IMR-90 (cell line): ENCODE measurements around the gene ANLN. TPM values are rescaled to one million over a fixed set of nuclear protein-coding genes. Genes with fewer than 3 reads are reported as not detected.
A peak's percentile ranks its signal among the peaks of the same experiment; 100 is the strongest.

Experiments used
- ATAC-seq: fragments of 200-7000 bp; cut with Tn5 transposase; 2 replicates; pipeline ENCODE4 v1.9.1; 2020; ENCODE audit warnings: low read depth, mild to moderate bottlenecking, moderate library complexity
- BruUV-seq: library from RNA; stranded (reverse); fragments of 400-500 nt; replicated peaks from 2 replicates; lab custom pipeline; 2021; lab: Mats Ljungman, UMichigan
- CTCF ChIA-PET: fragments of 300-600 bp; formaldehyde crosslinking; extraction: SDS; loops from one replicate; lab custom pipeline; 2021; ENCODE audit warnings: antibody characterized with exemption; lab: Yijun Ruan, JAX
- POLR2A ChIA-PET: fragments of 300-600 bp; sonication (Branson Sonifier 250); formaldehyde crosslinking; loops from one replicate; lab custom pipeline; 2022; ENCODE audit warnings: antibody characterized with exemption; ENCODE audit not compliant: unreplicated experiment; lab: Charles Lee
- DNase-seq: peaks from one replicate; pipeline ENCODE4 v3.0.0; 2013
- H2AFZ ChIP-seq: replicated peaks from 2 replicates; pipeline ENCODE3; 2013; ENCODE audit warnings: low read length, mild to moderate bottlenecking; ENCODE audit not compliant: poor library complexity
- H2AK5ac ChIP-seq: 2 replicates; pipeline ENCODE4 v1.6.1; 2013; ENCODE audit warnings: low read depth, low read length, inconsistent platforms
- H2AK9ac ChIP-seq: replicated peaks from 2 replicates; pipeline ENCODE3; 2013; ENCODE audit warnings: mild to moderate bottlenecking, low read depth, low read length, moderate library complexity; ENCODE audit not compliant: poor library complexity
- H2BK120ac ChIP-seq: 2 replicates; pipeline ENCODE4 v1.6.1; 2013; ENCODE audit warnings: low read depth, low read length, inconsistent platforms
- H2BK15ac ChIP-seq: 3 replicates; pipeline ENCODE4 v1.6.1; 2013; ENCODE audit warnings: low read depth, low read length, inconsistent platforms
- H2BK20ac ChIP-seq: 2 replicates; pipeline ENCODE4 v1.6.1; 2013; ENCODE audit warnings: low read depth, mild to moderate bottlenecking, inconsistent platforms, low read length, moderate library complexity
- H2BK5ac ChIP-seq: 2 replicates; pipeline ENCODE4 v1.6.1; 2013; ENCODE audit warnings: mild to moderate bottlenecking, low read depth, low read length, inconsistent platforms; ENCODE audit not compliant: poor library complexity, severe bottlenecking
- H3K14ac ChIP-seq: replicated peaks from 2 replicates; pipeline ENCODE4 v1.6.1; 2013; ENCODE audit warnings: low read depth, low read length, inconsistent platforms
- H3K18ac ChIP-seq: 2 replicates; pipeline ENCODE4 v1.6.1; 2013; ENCODE audit warnings: low read depth, low read length, control low read depth
- H3K23ac ChIP-seq: 2 replicates; pipeline ENCODE4 v1.6.1; 2013; ENCODE audit warnings: low read depth, low read length, inconsistent platforms
- H3K27ac ChIP-seq: 2 replicates; pipeline ENCODE4 v1.5.1; 2013; ENCODE audit warnings: mild to moderate bottlenecking, control low read depth, low read length; ENCODE audit not compliant: insufficient read depth
- H3K27me3 ChIP-seq: 2 replicates; pipeline ENCODE4 v1.6.1; 2013; ENCODE audit warnings: low read length; ENCODE audit not compliant: control insufficient read depth, insufficient read depth
- H3K36me3 ChIP-seq: 2 replicates; pipeline ENCODE4 v1.6.1; 2013; ENCODE audit warnings: low read length, mixed read lengths; ENCODE audit not compliant: control insufficient read depth, insufficient read depth
- H3K4ac ChIP-seq: 2 replicates; pipeline ENCODE4 v1.6.1; 2013; ENCODE audit warnings: low read depth, low read length, inconsistent platforms
- H3K4me1 ChIP-seq: 2 replicates; pipeline ENCODE4 v1.6.1; 2013; ENCODE audit warnings: low read length, mixed read lengths; ENCODE audit not compliant: control insufficient read depth, insufficient read depth
- H3K4me2 ChIP-seq: 2 replicates; pipeline ENCODE4 v1.6.1; 2013; ENCODE audit warnings: low read depth, mild to moderate bottlenecking, control low read depth, low read length, moderate library complexity
- H3K4me3 ChIP-seq: 2 replicates; pipeline ENCODE4 v1.5.1; 2013; ENCODE audit warnings: low read depth, mild to moderate bottlenecking, control low read depth, low read length, moderate library complexity; ENCODE audit not compliant: insufficient read depth
- H3K56ac ChIP-seq: 2 replicates; pipeline ENCODE4 v1.6.1; 2013; ENCODE audit warnings: low read length, inconsistent platforms; ENCODE audit not compliant: insufficient read depth; ENCODE audit errors: extremely low read depth
- H3K79me1 ChIP-seq, 2 experiments: 2 replicates each; pipeline ENCODE4 v1.6.1; 2013; ENCODE audit warnings: low read length in 2 of 2, inconsistent platforms in 1 of 2, low read depth in 1 of 2
- H3K9ac ChIP-seq: 2 replicates; pipeline ENCODE4 v1.6.1; 2013; ENCODE audit warnings: low read depth, low read length, control low read depth
- H3K9me1 ChIP-seq: 2 replicates; pipeline ENCODE4 v1.6.1; 2013; ENCODE audit warnings: low read length, inconsistent platforms; ENCODE audit not compliant: insufficient read depth
- H3K9me3 ChIP-seq: 2 replicates; pipeline ENCODE4 v1.6.1; 2013; ENCODE audit warnings: low read length; ENCODE audit not compliant: control insufficient read depth, insufficient read depth
- H4K20me1 ChIP-seq: 2 replicates; pipeline ENCODE4 v1.6.1; 2013; ENCODE audit warnings: low read length, inconsistent platforms; ENCODE audit not compliant: insufficient read depth
- H4K5ac ChIP-seq: 2 replicates; pipeline ENCODE4 v1.6.1; 2013; ENCODE audit warnings: mild to moderate bottlenecking, low read depth, low read length, control low read depth
- H4K8ac ChIP-seq, 2 experiments: 2 replicates each; pipeline ENCODE4 v1.6.1; 2013; ENCODE audit warnings: low read depth in 2 of 2, low read length in 2 of 2, control low read depth in 1 of 2, inconsistent platforms in 1 of 2
- H4K91ac ChIP-seq: 2 replicates; pipeline ENCODE4 v1.6.1; 2013; ENCODE audit warnings: low read depth, low read length, inconsistent platforms; ENCODE audit not compliant: insufficient read depth
- BHLHE40 ChIP-seq: fragments of 150-350 bp; IDR thresholded peaks from 2 replicates; pipeline ENCODE4 v1.6.1; 2016; ENCODE audit warnings: mild to moderate bottlenecking, low read depth, low read length
- CEBPB ChIP-seq: IDR thresholded peaks from 2 replicates; pipeline ENCODE4 v1.6.1; 2012; ENCODE audit warnings: low read depth, low read length, improper control_type of control experiment
- CHD1 ChIP-seq: IDR thresholded peaks from 2 replicates; pipeline ENCODE4 v1.6.1; 2012; ENCODE audit warnings: low read depth, low read length, improper control_type of control experiment
- ELK1 ChIP-seq: fragments of 150-350 bp; IDR thresholded peaks from 2 replicates; pipeline ENCODE4 v1.6.1; 2016; ENCODE audit warnings: low read depth, mild to moderate bottlenecking, low read length, moderate library complexity, borderline replicate concordance
- FOS ChIP-seq: fragments of 150-350 bp; IDR thresholded peaks from 2 replicates; pipeline ENCODE4 v1.6.1; 2016; ENCODE audit warnings: low read depth, low read length
- MAFK ChIP-seq: IDR thresholded peaks from 2 replicates; pipeline ENCODE4 v1.6.1; 2012; ENCODE audit warnings: low read depth, low read length, improper control_type of control experiment
- MAZ ChIP-seq: IDR thresholded peaks from 2 replicates; pipeline ENCODE4 v1.6.1; 2012; ENCODE audit warnings: low read depth, mild to moderate bottlenecking, low read length, improper control_type of control experiment, moderate library complexity, borderline replicate concordance
- MXI1 ChIP-seq: IDR thresholded peaks from 2 replicates; pipeline ENCODE4 v1.6.1; 2012; ENCODE audit warnings: low read depth, mild to moderate bottlenecking, low read length, moderate library complexity, borderline replicate concordance
- NFE2L2 ChIP-seq: fragments of 150-350 bp; IDR thresholded peaks from 2 replicates; pipeline ENCODE4 v1.6.1; 2016; ENCODE audit warnings: low read depth, mild to moderate bottlenecking, low read length
- POLR2A ChIP-seq: IDR thresholded peaks from 2 replicates; pipeline ENCODE4 v1.6.1; 2012; ENCODE audit warnings: mild to moderate bottlenecking, low read depth, low read length
- RAD21 ChIP-seq: IDR thresholded peaks from 2 replicates; pipeline ENCODE4 v1.6.1; 2012; ENCODE audit warnings: low read length, improper control_type of control experiment
- RCOR1 ChIP-seq: IDR thresholded peaks from 2 replicates; pipeline ENCODE4 v1.6.1; 2012; ENCODE audit warnings: mild to moderate bottlenecking, low read length, improper control_type of control experiment; ENCODE audit not compliant: insufficient replicate concordance
- RFX5 ChIP-seq: IDR thresholded peaks from 2 replicates; pipeline ENCODE4 v1.8.0; 2012; ENCODE audit warnings: low read depth, mild to moderate bottlenecking, low read length, moderate library complexity
- SMC3 ChIP-seq: fragments of 150-350 bp; IDR thresholded peaks from 2 replicates; pipeline ENCODE4 v1.6.1; 2016; ENCODE audit warnings: low read depth, mild to moderate bottlenecking, antibody characterized with exemption, low read length, moderate library complexity
- USF2 ChIP-seq: fragments of 150-350 bp; IDR thresholded peaks from 2 replicates; pipeline ENCODE4 v1.6.1; 2017; ENCODE audit warnings: mild to moderate bottlenecking, antibody characterized with exemption, low read length, low read depth
- WGBS, 2 experiments: methylation state at CpG; one replicate each; pipeline versions ENCODE4 v1.1.5 to v1.1.7; 2013; ENCODE audit warnings: missing lambda C conversion rate in 2 of 2; ENCODE audit not compliant: insufficient read length in 1 of 2; ENCODE audit errors: extremely low coverage in 2 of 2; 5-methylcytosine and 5-hydroxymethylcytosine counted together
- dilution Hi-C: fragments of 300-500 bp; cut with HindIII; formaldehyde crosslinking; loops from one replicate; pipeline ENCODE4 v1.14.3; 2018; ENCODE audit warnings: low sequenced_read_pairs; ENCODE audit not compliant: unreplicated experiment
- in situ Hi-C: fragments of 300-500 bp; cut with MboI; formaldehyde crosslinking; loops from 3 replicates; pipeline ENCODE4 v1.14.3; 2019; ENCODE audit warnings: low sequenced_read_pairs, inconsistent platforms, mixed read lengths
- intact Hi-C: fragments of 100-400 bp; cut with micrococcal nuclease; formaldehyde crosslinking; loops from 2 replicates; pipeline ENCODE4 v1.10.0; 2022
- polyA plus RNA-seq, 3 experiments: library from polyadenylated mRNA; depleted of rRNA; stranded (reverse); fragments of >200 nt; gene quantifications; 2 replicates each; pipeline ENCODE4 v1.2.3, GENCODE V29; 2012; ENCODE audit warnings: low replicate concordance in 1 of 3
- total RNA-seq: library from RNA; depleted of rRNA; stranded (reverse); fragments of >200 nt; gene quantifications from 2 replicates; pipeline ENCODE4 v1.2.3, GENCODE V29; 2012
- TF ChIP-seq, protein P1 (sequence below): conservative IDR thresholded peaks from 2 replicates; pipeline ENCODE4 v1.5.1; 2012; ENCODE audit warnings: mild to moderate bottlenecking, low read depth, low read length, improper control_type of control experiment

The ANLN gene
- total and polyA plus RNA-seq, 2 of the 4 experiments (the other 2 are of a cell fraction), result 60.5 to 276 TPM

- H2AFZ ChIP-seq, result no peak overlapping the region
- peaks cover 7% of the 10 kb centered on the region; the same call in 1 of the 2 replicates for H3K36me3 ChIP-seq
- CTCF ChIA-PET, result no interaction called here
- H4K20me1 ChIP-seq, result no peaks in the 10 kb centered on the region
- no peaks in the 10 kb centered on the region for H3K9me3 ChIP-seq
- no peak overlapping the region for H3K9ac ChIP-seq
- H3K14ac ChIP-seq, result no peak overlapping the region
- H3K9me1 ChIP-seq, result no peaks in the 10 kb centered on the region; the same call in 1 of the 2 replicates
- no peak overlapping the region; the same call in 1 of the 2 replicates for H4K91ac ChIP-seq
- H2BK5ac ChIP-seq, result no peak overlapping the region
- no peak overlapping the region for H3K4me3 ChIP-seq
- no peak overlapping the region for H3K4me2 ChIP-seq
- POLR2A ChIA-PET, result no interaction called here
- DNase-seq, result no peak
- H3K56ac ChIP-seq, result no peak overlapping the region
- no TSS peak for BruUV-seq
- H3K4ac ChIP-seq, result no peak overlapping the region
- no peak overlapping the region for H2AK9ac ChIP-seq
- H2BK15ac ChIP-seq, result no peak overlapping the region
- TF ChIP-seq MAZ, result no peak
- no peak for TF ChIP-seq RAD21
- no peak for TF ChIP-seq MXI1
- TF ChIP-seq POLR2A, result no peak
- no peak for TF ChIP-seq ELK1
- TF ChIP-seq SMC3, result no peak
- TF ChIP-seq MAFK, result no peak
- no peak for TF ChIP-seq CHD1
- TF ChIP-seq, protein P1, sequence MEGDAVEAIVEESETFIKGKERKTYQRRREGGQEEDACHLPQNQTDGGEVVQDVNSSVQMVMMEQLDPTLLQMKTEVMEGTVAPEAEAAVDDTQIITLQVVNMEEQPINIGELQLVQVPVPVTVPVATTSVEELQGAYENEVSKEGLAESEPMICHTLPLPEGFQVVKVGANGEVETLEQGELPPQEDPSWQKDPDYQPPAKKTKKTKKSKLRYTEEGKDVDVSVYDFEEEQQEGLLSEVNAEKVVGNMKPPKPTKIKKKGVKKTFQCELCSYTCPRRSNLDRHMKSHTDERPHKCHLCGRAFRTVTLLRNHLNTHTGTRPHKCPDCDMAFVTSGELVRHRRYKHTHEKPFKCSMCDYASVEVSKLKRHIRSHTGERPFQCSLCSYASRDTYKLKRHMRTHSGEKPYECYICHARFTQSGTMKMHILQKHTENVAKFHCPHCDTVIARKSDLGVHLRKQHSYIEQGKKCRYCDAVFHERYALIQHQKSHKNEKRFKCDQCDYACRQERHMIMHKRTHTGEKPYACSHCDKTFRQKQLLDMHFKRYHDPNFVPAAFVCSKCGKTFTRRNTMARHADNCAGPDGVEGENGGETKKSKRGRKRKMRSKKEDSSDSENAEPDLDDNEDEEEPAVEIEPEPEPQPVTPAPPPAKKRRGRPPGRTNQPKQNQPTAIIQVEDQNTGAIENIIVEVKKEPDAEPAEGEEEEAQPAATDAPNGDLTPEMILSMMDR, result no peak
- TF ChIP-seq BHLHE40, result no peak
- no peak for TF ChIP-seq RCOR1
- no peak for TF ChIP-seq RFX5
- TF ChIP-seq USF2, result no peak
- no peak for TF ChIP-seq CEBPB
- TF ChIP-seq NFE2L2, result no peak
- no peak for TF ChIP-seq FOS
- no peak for ATAC-seq
- 0 out of 4 replicates have a peak overlapping the region, but pooled peaks of 1 of the 2 experiments have one; percentile 21 for H4K8ac ChIP-seq
- no peak overlapping the region for H3K23ac ChIP-seq
- H4K5ac ChIP-seq, result no peak overlapping the region
- no peaks in the 10 kb centered on the region for H3K27me3 ChIP-seq
- H2AK5ac ChIP-seq, result no peak overlapping the region
- no peak overlapping the region for H3K18ac ChIP-seq
- H2BK20ac ChIP-seq, result no peak overlapping the region
- dilution Hi-C loops (no loop called here), intact Hi-C loops (no loop called here), in situ Hi-C loops (no loop called here)
- H3K4me1 ChIP-seq, result peaks cover 1% of the 10 kb centered on the region; the same call in 1 of the 2 replicates
- peaks cover 36 to 41% of the 10 kb centered on the region in 2 experiments for H3K79me1 ChIP-seq
- no peak overlapping the region for H2BK120ac ChIP-seq
- no peak overlapping the region for H3K27ac ChIP-seq
- WGBS, 2 experiments, result no CpG with 5 or more reads among the region's 4 CpGs
Observed at GRCh38 chr7:36438211-36438610, 48.5 kb downstream of the ANLN start.
